NCI-H1048 (cell line): ENCODE results near the gene MAN1A1.
"Not testable (repeated sequence)": the region's sequence is repeated elsewhere in the genome, so short reads cannot be mapped to it uniquely, and the experiment has no call there.

ENCODE experiments used
- DNase-seq: peaks from one replicate; lab custom pipeline; 2025; lab: John Stamatoyannopoulos, UW

Gene MAN1A1

GRCh38 chr6:119349361-119350201 lies at the start of gene MAN1A1:
Gene MAN1A1, minus strand, starts transcription at chr6:119349761. Its CDS starts 696 bp downstream, at chr6:119349065.
- peak; percentile 66 for DNase-seq

GRCh38 chr6:119395192-119395591 lies 45.6 kb upstream of the MAN1A1 start:
- no peak for DNase-seq

GRCh38 chr6:119390247-119390793 lies 40.8 kb upstream of the MAN1A1 start:
- DNase-seq, result no peak

- DNase-seq, result no peak
Observed at GRCh38 chr6:119385994-119386393, 36.4 kb upstream of the MAN1A1 start.

- no peak for DNase-seq
Observed at GRCh38 chr6:119384444-119384843, 34.9 kb upstream of the MAN1A1 start.

GRCh38 chr6:119379809-119380208 lies 30.2 kb upstream of the MAN1A1 start:
- DNase-seq, result no peak

- DNase-seq, result not testable (repeated sequence)
Observed at GRCh38 chr6:119377043-119377442, 27.5 kb upstream of the MAN1A1 start.

- no peak for DNase-seq
Observed at GRCh38 chr6:119370080-119370479, 20.5 kb upstream of the MAN1A1 start.

GRCh38 chr6:119368921-119369320 lies 19.4 kb upstream of the MAN1A1 start:
- DNase-seq, result peak; percentile 11

- no peak for DNase-seq
Observed at GRCh38 chr6:119361209-119361608, 11.6 kb upstream of the MAN1A1 start.

- DNase-seq, result no peak
Observed at GRCh38 chr6:119360262-119360915, 10.8 kb upstream of the MAN1A1 start.

GRCh38 chr6:119355890-119356289 lies 6.3 kb upstream of the MAN1A1 start:
- DNase-seq, result no peak

- DNase-seq, result no peak
Observed at GRCh38 chr6:119355157-119355556, 5.6 kb upstream of the MAN1A1 start.

- no peak for DNase-seq
Observed at GRCh38 chr6:119353696-119354095, 4.1 kb upstream of the MAN1A1 start.

- DNase-seq, result no peak
Observed at GRCh38 chr6:119352001-119352400, 2.4 kb upstream of the MAN1A1 start.

- no peak for DNase-seq
Observed at GRCh38 chr6:119350952-119351372, 1.4 kb upstream of the MAN1A1 start.

- DNase-seq, result no peak
Observed at GRCh38 chr6:119350202-119350951, 816 bp upstream of the MAN1A1 start.

- no peak for DNase-seq
Observed at GRCh38 chr6:119348748-119349360, 707 bp downstream of the MAN1A1 start.

GRCh38 chr6:119348096-119348747 lies 1.3 kb downstream of the MAN1A1 start:
- DNase-seq, result no peak

- DNase-seq, result no peak
Observed at GRCh38 chr6:119347466-119348095, 2.0 kb downstream of the MAN1A1 start.

GRCh38 chr6:119346936-119347335 lies 2.6 kb downstream of the MAN1A1 start:
- DNase-seq, result no peak
